BLaER1 treated with 17β-estradiol and CSF1 and Interleukin-3, amounts not matched to agents 10 nM and 100 nM (cell line): Measurements from ENCODE around the gene KLHL17.
"Not testable (repeated sequence)": the region's sequence is repeated elsewhere in the genome, so short reads cannot be mapped to it uniquely, and the experiment has no call there.

Experiments used
- H3K27ac ChIP-seq, 11 experiments: shearing (Covaris generic); formaldehyde crosslinking; 2 replicates each; pipeline ENCODE4 v1.8.1; 2022
- H3K27me3 ChIP-seq, 11 experiments: shearing (Covaris generic); formaldehyde crosslinking; 2 replicates each; pipeline ENCODE4 v1.8.1; 2022
- H3K36me3 ChIP-seq, 11 experiments: shearing (Covaris generic); formaldehyde crosslinking; 2 replicates each; pipeline ENCODE4 v1.8.1; 2022
- H3K4me1 ChIP-seq, 10 experiments: shearing (Covaris generic); formaldehyde crosslinking; 2 replicates each; pipeline ENCODE4 v1.8.1; 2022
- H3K4me2 ChIP-seq, 11 experiments: shearing (Covaris generic); formaldehyde crosslinking; 2 replicates each; pipeline ENCODE4 v1.8.1; 2022
- H3K4me3 ChIP-seq, 10 experiments: shearing (Covaris generic); formaldehyde crosslinking; 2 replicates each; pipeline ENCODE4 v1.8.1; 2022
- H3K9ac ChIP-seq, 11 experiments: shearing (Covaris generic); formaldehyde crosslinking; 2 replicates each; pipeline ENCODE4 v1.8.1; 2022
- H3K9me3 ChIP-seq, 11 experiments: shearing (Covaris generic); formaldehyde crosslinking; replicated peaks in 1 of 11; 2 replicates each; pipeline ENCODE4 v1.8.1; 2022
- H4K20me1 ChIP-seq, 11 experiments: shearing (Covaris generic); formaldehyde crosslinking; 2 replicates each; pipeline ENCODE4 v1.8.1; 2022
- Cebpa-rat ChIP-seq, 11 experiments: shearing (Covaris generic); IDR thresholded peaks; 2 replicates each; pipeline ENCODE4 v1.8.1; 2022

The KLHL17 gene

GRCh38 chr1:975365-975764 is 15.0 kb downstream of the KLHL17 start:
- H3K27me3 ChIP-seq, result peaks cover 32 to 63% (median 58%) of the 10 kb centered on the region in 11 experiments
- H3K9ac ChIP-seq, result no peak overlapping the region
- H3K9me3 ChIP-seq, result 0 out of 22 replicates have a peak, but pooled peaks cover 0 to 4% (median 0%) of the 10 kb centered on the region in 11 experiments
- peak overlapping the region in 7 of 11 experiments; percentile 17 to 81 (median 71); a peak in 11 of 22 replicates for H3K4me2 ChIP-seq
- TF ChIP-seq Cebpa-rat (IDR thresholded peaks at IDR 0.05), result no peak
- peaks cover 4 to 13% (median 12%) of the 10 kb centered on the region in 10 experiments; a peak in 18 of 20 replicates for H3K4me1 ChIP-seq
- H4K20me1 ChIP-seq, result peaks cover 0 to 32% (median 4%) of the 10 kb centered on the region in 11 experiments; a peak in 9 of 22 replicates
- no peaks in the 10 kb centered on the region for H3K36me3 ChIP-seq
- no peak overlapping the region for H3K27ac ChIP-seq
- H3K4me3 ChIP-seq, result no peak overlapping the region

- no peak for TF ChIP-seq Cebpa-rat (IDR thresholded peaks at IDR 0.05)
- Histone ChIP-seq H3K4me2 (peak overlapping the region; percentile 17 to 81 (median 73)), H3K9ac (0 out of 22 replicates have a peak overlapping the region, but pooled peaks of 1 of the 11 experiments have one; percentile 29), H3K36me3 (no peaks in the 10 kb centered on the region), H3K4me1 (peaks cover 4 to 13% (median 12%) of the 10 kb centered on the region in 10 experiments; a peak in 18 of 20 replicates), H3K27me3 (peaks cover 28 to 61% (median 53%) of the 10 kb centered on the region in 11 experiments), H3K4me3 (no peak overlapping the region), H3K27ac (no peak overlapping the region), H3K9me3 (0 out of 22 replicates have a peak, but pooled peaks cover 0 to 4% (median 0%) of the 10 kb centered on the region in 11 experiments), H4K20me1 (peaks cover 0 to 38% (median 4%) of the 10 kb centered on the region in 11 experiments; a peak in 9 of 22 replicates)
These were observed 15.7 kb downstream of the KLHL17 start for GRCh38 chr1:975896-976683.

- H4K20me1 ChIP-seq, result peaks cover 0 to 37% (median 4%) of the 10 kb centered on the region in 11 experiments; a peak in 9 of 22 replicates
- H3K4me1 ChIP-seq, result peaks cover 4 to 18% (median 15%) of the 10 kb centered on the region in 10 experiments; a peak in 18 of 20 replicates
- not testable (repeated sequence) for H3K4me2 ChIP-seq, H3K27ac ChIP-seq, H3K36me3 ChIP-seq, H3K9me3 ChIP-seq, H3K9ac ChIP-seq, H3K4me3 ChIP-seq
- H3K27me3 ChIP-seq, result peaks cover 23 to 58% (median 46%) of the 10 kb centered on the region in 11 experiments
These were observed 16.4 kb downstream of the KLHL17 start for GRCh38 chr1:976791-977190.

GRCh38 chr1:978069-978834 is 17.9 kb downstream of the KLHL17 start:
- Histone ChIP-seq H3K36me3 (no peaks in the 10 kb centered on the region), H3K4me3 (no peak overlapping the region), H3K4me1 (peaks cover 4 to 25% (median 22%) of the 10 kb centered on the region in 10 experiments; a peak in 18 of 20 replicates), H3K27me3 (peaks cover 15 to 58% (median 36%) of the 10 kb centered on the region in 11 experiments; a peak in 19 of 22 replicates), H3K27ac (no peak overlapping the region), H3K4me2 (no peak overlapping the region), H4K20me1 (peaks cover 0 to 33% (median 4%) of the 10 kb centered on the region in 11 experiments; a peak in 9 of 22 replicates), H3K9me3 (0 out of 22 replicates have a peak, but pooled peaks cover 0 to 4% (median 0%) of the 10 kb centered on the region in 11 experiments), H3K9ac (no peak overlapping the region)
- no peak for TF ChIP-seq Cebpa-rat (IDR thresholded peaks at IDR 0.05)

GRCh38 chr1:978835-979743 is 18.7 kb downstream of the KLHL17 start:
- Histone ChIP-seq H3K27ac (no peak overlapping the region), H3K9ac (no peak overlapping the region), H3K4me2 (no peak overlapping the region), H3K4me3 (no peak overlapping the region), H3K27me3 (peaks cover 16 to 57% (median 29%) of the 10 kb centered on the region in 11 experiments; a peak in 19 of 22 replicates), H3K36me3 (no peaks in the 10 kb centered on the region), H3K4me1 (peaks cover 4 to 25% (median 22%) of the 10 kb centered on the region in 10 experiments; a peak in 18 of 20 replicates), H4K20me1 (peaks cover 0 to 33% (median 4%) of the 10 kb centered on the region in 11 experiments; a peak in 9 of 22 replicates), H3K9me3 (0 out of 22 replicates have a peak, but pooled peaks cover 0 to 4% (median 0%) of the 10 kb centered on the region in 11 experiments)
- no peak for TF ChIP-seq Cebpa-rat (IDR thresholded peaks at IDR 0.05)

- H3K27ac ChIP-seq, result no peak overlapping the region
- no peak for TF ChIP-seq Cebpa-rat (IDR thresholded peaks at IDR 0.05)
- peaks cover 15 to 56% (median 29%) of the 10 kb centered on the region in 11 experiments for H3K27me3 ChIP-seq
- H3K9ac ChIP-seq, result no peak overlapping the region
- H4K20me1 ChIP-seq, result peaks cover 0 to 33% (median 4%) of the 10 kb centered on the region in 11 experiments; a peak in 9 of 22 replicates
- peaks cover 4 to 25% (median 22%) of the 10 kb centered on the region in 10 experiments; a peak in 18 of 20 replicates for H3K4me1 ChIP-seq
- 0 out of 22 replicates have a peak, but pooled peaks cover 0 to 4% (median 0%) of the 10 kb centered on the region in 11 experiments for H3K9me3 ChIP-seq
- no peak overlapping the region for H3K4me2 ChIP-seq
- H3K4me3 ChIP-seq, result no peak overlapping the region
- no peaks in the 10 kb centered on the region for H3K36me3 ChIP-seq
These were observed 19.3 kb downstream of the KLHL17 start for GRCh38 chr1:979744-980072.

GRCh38 chr1:980137-980571 is 19.8 kb downstream of the KLHL17 start:
- Histone ChIP-seq H4K20me1 (peaks cover 0 to 31% (median 4%) of the 10 kb centered on the region in 11 experiments; a peak in 9 of 22 replicates), H3K9ac (no peak overlapping the region), H3K36me3 (no peaks in the 10 kb centered on the region), H3K4me1 (peaks cover 4 to 25% (median 22%) of the 10 kb centered on the region in 10 experiments; a peak in 18 of 20 replicates), H3K27ac (no peak overlapping the region), H3K9me3 (0 out of 22 replicates have a peak, but pooled peaks cover 0 to 4% (median 0%) of the 10 kb centered on the region in 11 experiments), H3K4me3 (no peak overlapping the region), H3K27me3 (peaks cover 14 to 56% (median 29%) of the 10 kb centered on the region in 11 experiments), H3K4me2 (no peak overlapping the region)
- TF ChIP-seq Cebpa-rat (IDR thresholded peaks at IDR 0.05), result no peak
